ENCODE measurements around the gene PTPRN2.

GRCh38 chr7:158609313-158609974, 21.8 kb upstream of the PTPRN2 start:
- TF ChIP-seq GATA2 (IDR thresholded peaks at IDR 0.05; ENCODE audit: low read depth, low read length) (no peak), GATA3 (IDR thresholded peaks at IDR 0.05; ENCODE audit: low read depth, low read length) (no peak)

Data from SH-SY5Y (cell line).